Measurements from ENCODE around the gene IRGQ. TPM values are rescaled to one million over a fixed set of nuclear protein-coding genes. Genes with fewer than 3 reads are reported as not detected.

The IRGQ gene
- total RNA-seq, 1 donor from 2014 or later: 27.8 TPM

DNA sequence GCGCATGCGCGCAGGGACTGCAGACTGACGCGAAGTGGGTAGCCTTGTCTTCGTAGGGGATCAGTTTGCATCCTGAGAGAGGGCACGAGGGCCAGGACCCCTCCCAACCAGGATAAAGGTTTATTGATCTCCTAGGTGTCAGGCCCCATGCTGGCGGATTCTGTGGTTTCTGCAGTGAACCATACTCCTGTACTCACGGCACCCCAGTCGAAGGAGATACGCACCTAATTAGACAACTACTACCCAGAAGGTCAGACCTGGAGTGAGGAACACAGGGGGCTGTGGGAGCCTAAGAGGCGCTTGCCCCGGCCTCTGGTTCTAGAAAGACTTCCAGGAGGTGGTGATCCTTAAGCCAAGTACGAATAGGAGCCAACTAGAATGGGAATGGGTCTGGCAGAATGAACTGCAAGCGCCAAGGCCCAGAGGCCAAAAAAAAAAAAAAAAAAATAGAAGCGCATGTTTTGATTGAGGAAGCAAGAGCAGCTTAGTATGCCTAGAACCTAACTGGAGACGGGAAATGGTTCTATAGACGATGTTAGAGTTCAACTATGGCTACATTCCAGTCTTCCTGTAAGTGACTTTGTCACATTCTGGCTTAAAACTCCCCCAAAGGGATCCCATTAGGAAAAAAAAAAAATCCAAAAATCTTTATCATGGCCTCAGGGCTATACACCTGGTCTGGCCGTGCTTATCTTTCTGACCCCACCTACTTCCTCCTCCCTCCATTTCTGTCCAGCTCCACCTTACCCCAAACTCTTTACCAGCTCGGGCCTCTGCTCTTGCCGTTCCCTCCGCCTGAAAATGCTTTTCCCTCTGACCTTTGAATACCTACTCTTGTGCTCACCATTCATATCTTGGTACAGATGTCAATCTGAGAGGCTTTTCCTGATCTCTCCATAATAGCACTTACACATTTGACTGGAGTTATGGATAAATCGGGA is 24.4 kb upstream of the IRGQ start:
- peak; percentile 78 for DNase-seq (ENCODE audit: low spot score)
- peaks cover 25% of the 10 kb centered on the region for H3K4me1 Mint-ChIP-seq (ENCODE audit: low read depth)
- H3K36me3 Mint-ChIP-seq (ENCODE audit: low read depth): no peaks in the 10 kb centered on the region
- H3K9me3 Mint-ChIP-seq: no peaks in the 10 kb centered on the region
- H3K4me3 Mint-ChIP-seq (ENCODE audit: low read depth): peak overlapping the region; percentile 90
- peak overlapping the region; percentile 96 for H3K27ac Mint-ChIP-seq
- no peaks in the 10 kb centered on the region for H3K27me3 Mint-ChIP-seq (ENCODE audit: low read depth)
- intact Hi-C loops (cut with micrococcal nuclease): no loop called here

DNA sequence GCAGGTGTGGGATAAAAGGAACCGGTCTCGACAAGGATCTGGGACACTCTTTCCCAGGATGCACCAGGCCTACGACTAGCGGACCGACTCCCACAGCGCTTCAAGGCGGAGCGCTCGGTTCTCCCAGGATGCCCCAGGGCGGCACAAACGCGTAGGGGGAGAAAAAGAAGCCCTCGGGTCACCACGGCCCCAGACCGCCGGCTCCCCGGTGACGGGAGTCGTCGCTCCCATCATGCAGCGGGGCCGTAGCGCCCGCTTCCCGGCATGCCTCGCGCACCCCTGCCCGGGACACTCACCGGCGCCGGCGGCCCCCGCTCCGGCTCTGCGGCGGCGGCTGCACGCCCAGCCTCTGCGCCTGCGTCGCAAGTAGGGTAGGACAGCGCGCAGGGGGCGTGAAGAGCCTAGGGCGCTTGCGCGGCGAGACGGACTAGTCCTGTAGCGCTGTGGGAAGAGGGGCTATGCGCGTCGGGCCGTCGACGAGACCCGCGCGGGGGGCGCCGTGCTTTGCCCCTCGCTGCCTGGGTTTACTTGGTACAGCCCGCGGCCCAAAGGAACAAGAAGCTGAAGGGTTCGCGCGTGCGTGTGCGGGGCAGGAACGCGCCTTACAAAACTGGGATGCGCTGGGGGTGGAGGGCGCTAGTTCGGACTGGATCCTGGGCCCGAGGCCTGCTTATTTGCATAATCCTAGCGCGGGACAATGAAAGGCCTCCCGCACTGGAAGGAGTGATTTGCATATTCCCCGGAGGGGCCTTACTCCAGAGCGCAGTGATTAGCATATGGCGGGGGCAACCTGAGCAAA is 23.5 kb upstream of the IRGQ start, which contains the start of gene ZNF428:
Gene ZNF428 (minus strand): TSS at position 368 of the 799 bp plus-strand sequence. CDS start 5,325 bp downstream, outside the sequence.
- peak within 1 kb of the TSS; percentile 96 for H3K27ac Mint-ChIP-seq
- peaks cover 18% of the 10 kb centered on the region for H3K4me1 Mint-ChIP-seq (ENCODE audit: low read depth)
- peak; percentile 86 for DNase-seq (ENCODE audit: low spot score)
- intact Hi-C loops (cut with micrococcal nuclease): loop anchor here (1.0 to 5.0 kb wide), 3 partner anchors 23 to 883 kb away; partner anchors contain the start of genes IRGQ, PINLYP, XRCC1 and ZNF180
- no peaks in the 10 kb centered on the region for H3K27me3 Mint-ChIP-seq (ENCODE audit: low read depth)
- H3K9me3 Mint-ChIP-seq: no peaks in the 10 kb centered on the region
- H3K4me3 Mint-ChIP-seq (ENCODE audit: low read depth): peak within 1 kb of the TSS; percentile 90
- no peaks in the 10 kb centered on the region for H3K36me3 Mint-ChIP-seq (ENCODE audit: low read depth)

DNA sequence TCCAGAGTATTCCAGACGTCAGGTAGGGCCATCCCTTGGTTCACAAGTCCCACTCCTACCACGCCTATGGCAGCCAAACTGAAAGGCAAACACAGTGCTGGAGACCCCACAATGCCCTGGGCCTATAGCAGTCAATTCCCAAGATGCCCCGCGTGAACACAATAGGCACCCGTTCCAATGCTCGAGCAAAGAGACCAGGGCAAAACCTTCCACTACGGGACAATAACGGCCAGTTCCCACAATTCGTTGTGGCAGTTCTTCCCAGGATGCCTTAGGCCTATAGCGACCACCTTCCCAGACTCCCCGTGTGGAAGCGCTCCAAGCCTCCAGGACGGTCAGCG is 23.0 kb upstream of the IRGQ start:
- Mint-ChIP-seq H3K27me3 (ENCODE audit: low read depth) (no peaks in the 10 kb centered on the region), H3K36me3 (ENCODE audit: low read depth) (no peaks in the 10 kb centered on the region), H3K4me3 (ENCODE audit: low read depth) (peak overlapping the region; percentile 90), H3K9me3 (no peaks in the 10 kb centered on the region), H3K4me1 (ENCODE audit: low read depth) (peaks cover 18% of the 10 kb centered on the region), H3K27ac (peak overlapping the region; percentile 96)
- DNase-seq (ENCODE audit: low spot score): no peak
- intact Hi-C loops (cut with micrococcal nuclease): loop anchor here (1.0 to 5.0 kb wide), 3 partner anchors 23 to 883 kb away; partner anchors contain the start of genes IRGQ, PINLYP, XRCC1 and ZNF180

DNA sequence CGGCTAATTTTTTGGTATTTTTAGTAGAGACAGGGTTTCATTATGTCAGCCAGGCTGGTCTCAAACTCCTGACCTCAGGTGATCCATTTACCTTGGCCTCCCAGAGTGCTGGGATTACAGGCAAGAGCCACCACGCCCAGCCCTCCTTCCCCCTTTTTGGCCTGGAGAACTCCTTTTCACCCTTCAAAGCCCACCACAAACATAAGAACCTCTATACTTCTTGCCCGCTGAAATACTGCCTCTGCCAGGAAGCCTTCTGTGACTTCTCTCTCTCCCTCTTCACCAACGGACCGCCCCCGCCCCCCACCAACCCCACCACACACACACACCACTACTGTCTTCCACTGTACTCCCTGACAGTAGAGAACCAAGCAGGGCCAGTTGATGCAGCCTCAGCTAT is 21.0 kb upstream of the IRGQ start:
- H3K4me3 Mint-ChIP-seq (ENCODE audit: low read depth): no peak overlapping the region
- intact Hi-C loops (cut with micrococcal nuclease): loop anchor here (5.0 kb wide), 1 partner anchor 885 kb away; the partner anchor contains the start of gene ZNF180
- no peak for DNase-seq (ENCODE audit: low spot score)
- H3K36me3 Mint-ChIP-seq (ENCODE audit: low read depth): no peaks in the 10 kb centered on the region
- H3K27ac Mint-ChIP-seq: no peak overlapping the region
- H3K4me1 Mint-ChIP-seq (ENCODE audit: low read depth): peaks cover 18% of the 10 kb centered on the region
- H3K27me3 Mint-ChIP-seq (ENCODE audit: low read depth): no peaks in the 10 kb centered on the region
- H3K9me3 Mint-ChIP-seq: no peaks in the 10 kb centered on the region

- Mint-ChIP-seq H3K9me3 (no peaks in the 10 kb centered on the region), H3K4me3 (ENCODE audit: low read depth) (no peak overlapping the region), H3K27ac (no peak overlapping the region), H3K36me3 (ENCODE audit: low read depth) (no peaks in the 10 kb centered on the region), H3K27me3 (ENCODE audit: low read depth) (no peaks in the 10 kb centered on the region), H3K4me1 (ENCODE audit: low read depth) (peaks cover 16% of the 10 kb centered on the region)
- DNase-seq (ENCODE audit: low spot score): no peak
- intact Hi-C loops (cut with micrococcal nuclease): loop anchor here (5.0 kb wide), 1 partner anchor 886 kb away; the partner anchor contains the start of gene ZNF180
Observed at GRCh38 chr19:43616306-43616705, 20.4 kb upstream of the IRGQ start.

- Mint-ChIP-seq H3K4me3 (ENCODE audit: low read depth) (no peak overlapping the region), H3K27ac (no peak overlapping the region), H3K9me3 (no peaks in the 10 kb centered on the region), H3K4me1 (ENCODE audit: low read depth) (peaks cover 1% of the 10 kb centered on the region), H3K36me3 (ENCODE audit: low read depth) (no peaks in the 10 kb centered on the region), H3K27me3 (ENCODE audit: low read depth) (no peaks in the 10 kb centered on the region)
- DNase-seq (ENCODE audit: low spot score): no peak
- intact Hi-C loops (cut with micrococcal nuclease): no loop called here
Observed at GRCh38 chr19:43612374-43612773, 16.4 kb upstream of the IRGQ start.

- Mint-ChIP-seq H3K36me3 (ENCODE audit: low read depth) (no peaks in the 10 kb centered on the region), H3K9me3 (no peaks in the 10 kb centered on the region), H3K4me1 (ENCODE audit: low read depth) (peaks cover 1% of the 10 kb centered on the region), H3K27ac (no peak within 1 kb of the TSS), H3K27me3 (ENCODE audit: low read depth) (no peaks in the 10 kb centered on the region), H3K4me3 (ENCODE audit: low read depth) (no peak within 1 kb of the TSS)
- DNase-seq (ENCODE audit: low spot score): no peak
- intact Hi-C loops (cut with micrococcal nuclease): no loop called here
Observed at GRCh38 chr19:43611788-43612187, 15.9 kb upstream of the IRGQ start, which contains the start of gene SRRM5. Gene SRRM5, plus strand, starts transcription at chr19:43612088. Its CDS starts 34 bp downstream, at chr19:43612122.

DNA sequence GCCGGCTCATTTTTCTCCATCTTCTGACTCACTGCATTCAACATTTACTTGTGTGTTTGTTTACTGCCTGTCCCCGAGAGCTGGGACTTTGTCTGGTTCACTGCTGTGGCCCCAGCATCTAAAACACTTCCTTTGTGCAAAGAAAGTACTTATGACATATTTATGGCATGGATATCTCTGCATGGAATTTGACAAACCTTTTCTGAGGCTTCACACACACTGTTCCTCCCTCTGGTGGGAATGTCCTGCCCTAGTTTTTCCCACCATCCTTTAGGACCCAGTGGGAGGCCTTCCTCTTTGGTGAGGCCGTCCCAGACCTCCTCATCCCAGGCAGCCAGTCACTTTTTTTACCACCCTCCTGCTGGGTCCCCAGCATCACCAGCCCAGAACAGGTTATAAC is 14.6 kb upstream of the IRGQ start:
- Mint-ChIP-seq H3K27ac (no peak overlapping the region), H3K27me3 (ENCODE audit: low read depth) (no peaks in the 10 kb centered on the region), H3K9me3 (no peaks in the 10 kb centered on the region), H3K36me3 (ENCODE audit: low read depth) (no peaks in the 10 kb centered on the region), H3K4me3 (ENCODE audit: low read depth) (no peak overlapping the region), H3K4me1 (ENCODE audit: low read depth) (peaks cover 1% of the 10 kb centered on the region)
- no peak for DNase-seq (ENCODE audit: low spot score)
- intact Hi-C loops (cut with micrococcal nuclease): no loop called here

GRCh38 chr19:43609872-43610271 is 13.9 kb upstream of the IRGQ start:
- Mint-ChIP-seq H3K9me3 (no peaks in the 10 kb centered on the region), H3K4me1 (ENCODE audit: low read depth) (peaks cover 1% of the 10 kb centered on the region), H3K27ac (no peak overlapping the region), H3K36me3 (ENCODE audit: low read depth) (no peaks in the 10 kb centered on the region), H3K27me3 (ENCODE audit: low read depth) (no peaks in the 10 kb centered on the region), H3K4me3 (ENCODE audit: low read depth) (no peak overlapping the region)
- intact Hi-C loops (cut with micrococcal nuclease): no loop called here
- DNase-seq (ENCODE audit: low spot score): no peak

GRCh38 chr19:43607238-43608205 is 11.6 kb upstream of the IRGQ start:
- Mint-ChIP-seq H3K9me3 (no peaks in the 10 kb centered on the region), H3K4me1 (ENCODE audit: low read depth) (peaks cover 1% of the 10 kb centered on the region), H3K27ac (no peak overlapping the region), H3K36me3 (ENCODE audit: low read depth) (peaks cover 3% of the 10 kb centered on the region), H3K4me3 (ENCODE audit: low read depth) (no peak overlapping the region), H3K27me3 (ENCODE audit: low read depth) (no peaks in the 10 kb centered on the region)
- intact Hi-C loops (cut with micrococcal nuclease): no loop called here
- DNase-seq (ENCODE audit: low spot score): no peak

GRCh38 chr19:43606569-43607229 is 10.8 kb upstream of the IRGQ start:
- Mint-ChIP-seq H3K4me3 (ENCODE audit: low read depth) (no peak overlapping the region), H3K4me1 (ENCODE audit: low read depth) (peaks cover 1% of the 10 kb centered on the region), H3K36me3 (ENCODE audit: low read depth) (peaks cover 3% of the 10 kb centered on the region), H3K27me3 (ENCODE audit: low read depth) (no peaks in the 10 kb centered on the region), H3K27ac (no peak overlapping the region), H3K9me3 (no peaks in the 10 kb centered on the region)
- intact Hi-C loops (cut with micrococcal nuclease): no loop called here
- DNase-seq (ENCODE audit: low spot score): no peak
